WERI-Rb-1 (cell line): ENCODE results near the gene FOXP4.

Experiments used
- DNase-seq: peaks from one replicate; pipeline ENCODE4 v3.0.0-alpha.2; 2020
- H3K27ac ChIP-seq: fragments of 250-450 bp; sonication (Bioruptor Pico); 2 replicates; pipeline ENCODE4 v1.5.1; 2020; ENCODE audit warnings: mild to moderate bottlenecking, moderate library complexity
- H3K27me3 ChIP-seq: fragments of 250-450 bp; sonication (Bioruptor Pico); 2 replicates; pipeline ENCODE4 v1.5.1; 2021; ENCODE audit warnings: mild to moderate bottlenecking, low read depth, moderate library complexity; ENCODE audit not compliant: insufficient read depth, severe bottlenecking
- H3K36me3 ChIP-seq: fragments of 250-450 bp; sonication (Bioruptor Pico); 2 replicates; pipeline ENCODE4 v1.5.1; 2020; ENCODE audit warnings: mild to moderate bottlenecking, moderate library complexity
- H3K4me3 ChIP-seq: 2 replicates; pipeline ENCODE4 v1.5.1; 2011; ENCODE audit warnings: low read depth, mild to moderate bottlenecking, control low read depth, low read length
- H3K9me3 ChIP-seq: fragments of 250-450 bp; sonication (Bioruptor Pico); 2 replicates; pipeline ENCODE4 v1.5.1; 2021; ENCODE audit warnings: mild to moderate bottlenecking, moderate library complexity; ENCODE audit not compliant: severe bottlenecking
- CTCF ChIP-seq: IDR thresholded peaks from 2 replicates; pipeline ENCODE4 v1.5.1; 2011; ENCODE audit warnings: low read depth, mild to moderate bottlenecking, control low read depth, inconsistent platforms, low read length

FOXP4 gene

DNA sequence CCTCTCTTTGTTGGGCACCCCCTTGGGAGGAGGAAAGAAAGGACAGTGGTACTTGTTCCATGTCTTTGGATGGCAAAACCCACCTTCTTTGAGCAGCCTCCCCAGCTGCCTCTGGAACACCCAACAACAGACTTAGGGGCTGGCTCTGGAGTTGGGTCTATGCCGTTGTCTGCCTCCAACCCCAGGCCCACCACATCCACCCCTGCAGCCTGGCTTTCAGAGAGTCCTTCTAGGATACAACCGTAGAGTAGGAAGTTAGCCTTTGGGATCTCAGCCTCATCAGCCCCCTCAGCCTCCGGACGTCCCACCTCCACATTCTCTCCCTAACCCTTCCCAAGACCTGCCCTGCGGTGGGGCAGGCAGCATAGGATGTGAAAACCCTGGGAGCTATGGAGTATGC, 36.4 kb downstream of the FOXP4 start:
- H3K27me3 ChIP-seq: no peaks in the 10 kb centered on the region
- no peak for TF ChIP-seq CTCF
- DNase-seq: no peak
- no peaks in the 10 kb centered on the region for H3K9me3 ChIP-seq
- H3K27ac ChIP-seq: no peak overlapping the region
- peaks cover 58% of the 10 kb centered on the region for H3K36me3 ChIP-seq
- H3K4me3 ChIP-seq: no peak overlapping the region

GRCh38 chr6:41583565-41583964, 37.4 kb downstream of the FOXP4 start:
- no peak for DNase-seq

DNA sequence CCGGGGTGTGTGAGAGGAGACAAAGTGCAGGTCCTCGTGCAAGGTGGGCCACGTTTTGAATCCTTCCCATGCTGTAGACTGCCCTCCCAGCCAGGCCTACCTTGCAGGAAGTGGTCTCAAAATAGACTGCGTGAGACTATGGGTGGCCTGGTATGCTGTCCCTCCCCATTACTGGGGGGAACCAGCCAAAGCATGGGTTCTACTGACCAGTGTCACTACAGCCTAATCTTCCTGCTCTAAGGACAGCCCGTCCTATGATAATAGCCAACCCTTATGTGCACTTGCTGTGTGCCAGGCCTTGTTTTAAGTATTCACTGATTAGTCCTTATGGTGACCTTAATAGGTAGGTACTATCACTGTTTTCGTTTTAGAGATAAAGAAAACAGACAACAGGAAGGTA, 38.0 kb downstream of the FOXP4 start:
- DNase-seq: no peak
- peaks cover 71% of the 10 kb centered on the region for H3K36me3 ChIP-seq
- H3K27ac ChIP-seq: no peak overlapping the region; the same call in 1 of the 2 replicates
- H3K4me3 ChIP-seq: no peak overlapping the region
- no peaks in the 10 kb centered on the region for H3K9me3 ChIP-seq
- no peak for TF ChIP-seq CTCF
- H3K27me3 ChIP-seq: no peaks in the 10 kb centered on the region

More at GRCh38 chr6:41583565-41583964, 37.4 kb downstream of the FOXP4 start:
- Histone ChIP-seq H3K27ac (peak overlapping the region; percentile 46), H3K27me3 (no peaks in the 10 kb centered on the region), H3K9me3 (no peaks in the 10 kb centered on the region), H3K4me3 (no peak overlapping the region), H3K36me3 (peaks cover 64% of the 10 kb centered on the region)
- no peak for TF ChIP-seq CTCF

GRCh38 chr6:41584668-41585205, 38.6 kb downstream of the FOXP4 start:
- Histone ChIP-seq H3K4me3 (no peak overlapping the region), H3K27me3 (no peaks in the 10 kb centered on the region), H3K9me3 (no peaks in the 10 kb centered on the region), H3K27ac (no peak overlapping the region), H3K36me3 (peaks cover 76% of the 10 kb centered on the region)
- DNase-seq: no peak
- no peak for TF ChIP-seq CTCF

- no peak for TF ChIP-seq CTCF
- no peak overlapping the region for H3K4me3 ChIP-seq
- H3K36me3 ChIP-seq: peaks cover 78% of the 10 kb centered on the region
- H3K27ac ChIP-seq: no peak overlapping the region
- H3K9me3 ChIP-seq: no peaks in the 10 kb centered on the region
- no peaks in the 10 kb centered on the region for H3K27me3 ChIP-seq
- DNase-seq: no peak
Measured at GRCh38 chr6:41585605-41586004, 39.4 kb downstream of the FOXP4 start.

- no peak for TF ChIP-seq CTCF
- no peaks in the 10 kb centered on the region for H3K9me3 ChIP-seq
- no peaks in the 10 kb centered on the region for H3K27me3 ChIP-seq
- no peak overlapping the region for H3K4me3 ChIP-seq
- peak overlapping the region; percentile 40 for H3K27ac ChIP-seq
- no peak for DNase-seq
- H3K36me3 ChIP-seq: peaks cover 80% of the 10 kb centered on the region
Measured at GRCh38 chr6:41586252-41587007, 40.2 kb downstream of the FOXP4 start.
